Mucosa of stomach (tissue), 1 donor: ENCODE data around the gene MED31.
"Not testable (repeated sequence)": the region's sequence is repeated elsewhere in the genome, so short reads cannot be mapped to it uniquely, and the experiment has no call there.

ENCODE experiments used
- H3K27me3 ChIP-seq: one replicate; pipeline ENCODE4 v1.7.0; 2013; ENCODE audit warnings: mild to moderate bottlenecking, low read length; ENCODE audit not compliant: control insufficient read depth, insufficient read depth
- H3K36me3 ChIP-seq: one replicate; pipeline ENCODE4 v1.7.0; 2013; ENCODE audit warnings: low read length; ENCODE audit not compliant: control insufficient read depth, insufficient read depth
- H3K4me1 ChIP-seq: one replicate; pipeline ENCODE4 v1.7.0; 2013; ENCODE audit warnings: mild to moderate bottlenecking, low read length; ENCODE audit not compliant: control insufficient read depth, insufficient read depth
- H3K4me3 ChIP-seq: one replicate; pipeline ENCODE4 v1.7.0; 2013; ENCODE audit warnings: low read length
- H3K9ac ChIP-seq: one replicate; pipeline ENCODE4 v1.7.0; 2013; ENCODE audit warnings: mild to moderate bottlenecking, low read length, moderate library complexity
- H3K9me3 ChIP-seq: one replicate; pipeline ENCODE4 v1.7.0; 2013; ENCODE audit warnings: mild to moderate bottlenecking, low read length, moderate library complexity; ENCODE audit not compliant: control insufficient read depth
- donor health status: Pancreatic carcinoma.

The MED31 gene

GRCh38 chr17:6661464-6661848 is 10.1 kb upstream of the MED31 start:
- H3K27me3 ChIP-seq: peaks cover 12% of the 10 kb centered on the region
- no peak overlapping the region for H3K4me3 ChIP-seq
- no peaks in the 10 kb centered on the region for H3K9me3 ChIP-seq
- no peaks in the 10 kb centered on the region for H3K36me3 ChIP-seq
- no peaks in the 10 kb centered on the region for H3K4me1 ChIP-seq
- H3K9ac ChIP-seq: no peak overlapping the region

- H3K4me3 ChIP-seq: no peak overlapping the region
- no peaks in the 10 kb centered on the region for H3K36me3 ChIP-seq
- peaks cover 12% of the 10 kb centered on the region for H3K27me3 ChIP-seq
- no peaks in the 10 kb centered on the region for H3K9me3 ChIP-seq
- no peaks in the 10 kb centered on the region for H3K4me1 ChIP-seq
- H3K9ac ChIP-seq: no peak overlapping the region
Observed at GRCh38 chr17:6660805-6661463, 9.5 kb upstream of the MED31 start.

GRCh38 chr17:6660101-6660500 is 8.7 kb upstream of the MED31 start:
- Histone ChIP-seq H3K4me1 (peaks cover 4% of the 10 kb centered on the region), H3K27me3 (peaks cover 18% of the 10 kb centered on the region), H3K36me3 (no peaks in the 10 kb centered on the region), H3K9me3 (no peaks in the 10 kb centered on the region), H3K9ac (no peak overlapping the region), H3K4me3 (no peak overlapping the region)

GRCh38 chr17:6658411-6658810 is 7.0 kb upstream of the MED31 start:
- not testable (repeated sequence) for H3K9ac ChIP-seq, H3K9me3 ChIP-seq, H3K4me3 ChIP-seq, H3K36me3 ChIP-seq
- Histone ChIP-seq H3K4me1 (peaks cover 20% of the 10 kb centered on the region), H3K27me3 (peaks cover 27% of the 10 kb centered on the region)

GRCh38 chr17:6657633-6658287 is 6.4 kb upstream of the MED31 start:
- H3K4me3 ChIP-seq: no peak overlapping the region
- peaks cover 27% of the 10 kb centered on the region for H3K27me3 ChIP-seq
- peaks cover 22% of the 10 kb centered on the region for H3K4me1 ChIP-seq
- no peak overlapping the region for H3K9ac ChIP-seq
- no peaks in the 10 kb centered on the region for H3K36me3 ChIP-seq
- no peaks in the 10 kb centered on the region for H3K9me3 ChIP-seq

GRCh38 chr17:6656797-6657632 is 5.6 kb upstream of the MED31 start:
- H3K4me1 ChIP-seq: peaks cover 29% of the 10 kb centered on the region
- peaks cover 30% of the 10 kb centered on the region for H3K27me3 ChIP-seq
- not testable (repeated sequence) for H3K4me3 ChIP-seq, H3K9ac ChIP-seq, H3K36me3 ChIP-seq, H3K9me3 ChIP-seq

- Histone ChIP-seq H3K27me3 (peaks cover 30% of the 10 kb centered on the region), H3K4me1 (peaks cover 33% of the 10 kb centered on the region)
- H3K9ac ChIP-seq, H3K36me3 ChIP-seq, H3K4me3 ChIP-seq, H3K9me3 ChIP-seq: not testable (repeated sequence)
Observed at GRCh38 chr17:6655732-6656361, 4.4 kb upstream of the MED31 start.

GRCh38 chr17:6654841-6655731 is 3.7 kb upstream of the MED31 start:
- H3K9me3 ChIP-seq: no peaks in the 10 kb centered on the region
- peaks cover 39% of the 10 kb centered on the region for H3K4me1 ChIP-seq
- no peak overlapping the region for H3K9ac ChIP-seq
- peaks cover 30% of the 10 kb centered on the region for H3K27me3 ChIP-seq
- no peaks in the 10 kb centered on the region for H3K36me3 ChIP-seq
- H3K4me3 ChIP-seq: no peak overlapping the region

- H3K4me1 ChIP-seq: peaks cover 40% of the 10 kb centered on the region
- H3K9ac ChIP-seq: peak overlapping the region; percentile 87
- peaks cover 19% of the 10 kb centered on the region for H3K27me3 ChIP-seq
- peak overlapping the region; percentile 96 for H3K4me3 ChIP-seq
- H3K36me3 ChIP-seq: no peaks in the 10 kb centered on the region
- H3K9me3 ChIP-seq: no peaks in the 10 kb centered on the region
Observed at GRCh38 chr17:6651919-6652452, 581 bp upstream of the MED31 start.

- peaks cover 3% of the 10 kb centered on the region for H3K27me3 ChIP-seq
- H3K36me3 ChIP-seq: no peaks in the 10 kb centered on the region
Observed at GRCh38 chr17:6648181-6648580, 3.2 kb downstream of the MED31 start.

GRCh38 chr17:6643451-6644125 is 7.8 kb downstream of the MED31 start:
- Histone ChIP-seq H3K9me3 (no peaks in the 10 kb centered on the region), H3K27me3 (no peaks in the 10 kb centered on the region), H3K9ac (no peak overlapping the region), H3K36me3 (no peaks in the 10 kb centered on the region), H3K4me1 (peaks cover 17% of the 10 kb centered on the region), H3K4me3 (no peak overlapping the region)

More at GRCh38 chr17:6648181-6648580, 3.2 kb downstream of the MED31 start:
- Histone ChIP-seq H3K9ac (no peak overlapping the region), H3K4me3 (no peak overlapping the region), H3K4me1 (peaks cover 19% of the 10 kb centered on the region), H3K9me3 (no peaks in the 10 kb centered on the region)
